ENCODE results near the gene ALDOA. TPM values are rescaled to one million over a fixed set of nuclear protein-coding genes. Genes with fewer than 3 reads are reported as not detected.
A peak's percentile ranks its signal among the peaks of the same experiment; 100 is the strongest.

Gene ALDOA
- total RNA-seq, 6 donors from 2014 or later, result 303 to 964 (median 731) TPM

DNA sequence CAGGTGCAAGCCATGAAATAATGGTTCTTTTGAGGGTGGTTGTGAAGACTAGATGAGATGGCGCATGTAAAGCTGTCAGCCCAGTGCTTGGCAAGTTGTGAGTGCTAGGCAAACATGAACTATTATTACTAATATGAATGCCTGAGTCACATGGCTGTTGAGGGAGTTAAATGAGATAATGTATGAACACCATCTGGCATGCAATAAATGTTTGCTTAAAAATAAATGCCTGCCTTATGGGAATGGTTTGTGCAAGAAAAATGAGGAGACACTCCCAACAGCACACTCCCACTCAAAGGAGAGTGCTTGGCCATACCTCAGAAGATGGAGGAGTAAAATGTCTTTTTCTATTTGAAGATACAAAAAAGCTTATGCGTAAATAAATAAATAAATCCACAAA, 53.9 kb downstream of the ALDOA start:
- Histone ChIP-seq H3K27me3 (no peaks in the 10 kb centered on the region), H3K27ac (peak overlapping the region in 1 of 4 donors; percentile 78), H3K4me3 (no peak overlapping the region), H3K36me3 (peaks cover 10 to 66% (median 39%) of the 10 kb centered on the region in 4 donors), H3K4me1 (peaks cover 27 to 46% (median 34%) of the 10 kb centered on the region in 4 donors), H3K9me3 (no peaks in the 10 kb centered on the region)
- TF ChIP-seq, protein P1, sequence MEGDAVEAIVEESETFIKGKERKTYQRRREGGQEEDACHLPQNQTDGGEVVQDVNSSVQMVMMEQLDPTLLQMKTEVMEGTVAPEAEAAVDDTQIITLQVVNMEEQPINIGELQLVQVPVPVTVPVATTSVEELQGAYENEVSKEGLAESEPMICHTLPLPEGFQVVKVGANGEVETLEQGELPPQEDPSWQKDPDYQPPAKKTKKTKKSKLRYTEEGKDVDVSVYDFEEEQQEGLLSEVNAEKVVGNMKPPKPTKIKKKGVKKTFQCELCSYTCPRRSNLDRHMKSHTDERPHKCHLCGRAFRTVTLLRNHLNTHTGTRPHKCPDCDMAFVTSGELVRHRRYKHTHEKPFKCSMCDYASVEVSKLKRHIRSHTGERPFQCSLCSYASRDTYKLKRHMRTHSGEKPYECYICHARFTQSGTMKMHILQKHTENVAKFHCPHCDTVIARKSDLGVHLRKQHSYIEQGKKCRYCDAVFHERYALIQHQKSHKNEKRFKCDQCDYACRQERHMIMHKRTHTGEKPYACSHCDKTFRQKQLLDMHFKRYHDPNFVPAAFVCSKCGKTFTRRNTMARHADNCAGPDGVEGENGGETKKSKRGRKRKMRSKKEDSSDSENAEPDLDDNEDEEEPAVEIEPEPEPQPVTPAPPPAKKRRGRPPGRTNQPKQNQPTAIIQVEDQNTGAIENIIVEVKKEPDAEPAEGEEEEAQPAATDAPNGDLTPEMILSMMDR (IDR thresholded peaks at IDR 0.05), result no peak
- no peak for TF ChIP-seq POLR2A (IDR thresholded peaks at IDR 0.05)
- no peak for TF ChIP-seq POLR2AphosphoS5 (IDR thresholded peaks at IDR 0.05)
- no peak for TF ChIP-seq EP300 (IDR thresholded peaks at IDR 0.05)
- no peak for ATAC-seq (ENCODE audit: low FRiP score in 2 of 2)
- 89 to 91% methylated on average over 2 of the region's 2 CpGs for WGBS, 2 donors
- DNase-seq, result no peak

Other genes starting within 250 kb of the ALDOA start
- 10 to 100 TPM; 22.6 to 49.5 (median 34.6) TPM for gene PAGR1, start 249.6 kb upstream of the ALDOA start, total RNA-seq
- 100 to 1,000 TPM; 260 to 411 (median 312) TPM for gene MVP, start 245.3 kb upstream of the ALDOA start, total RNA-seq
- 100 to 1,000 TPM in 1 of 6 donors, 10 to 100 TPM in 5; 60.3 to 119 (median 94.4) TPM for gene CDIPT, start 202.5 kb upstream of the ALDOA start, total RNA-seq
- 10 to 100 TPM in 3 of 6 donors, 1 to 10 TPM in 3; 4.2 to 13.5 (median 8.2) TPM for gene SEZ6L2, start 166.2 kb upstream of the ALDOA start, total RNA-seq
- 1 to 10 TPM in 4 of 6 donors, under 1 TPM in 1, not detected in 1; 0.78 to 4.2 (median 2.4) TPM for gene ASPHD1, start 165.3 kb upstream of the ALDOA start, total RNA-seq
- gene KCTD13, start 139.5 kb upstream of the ALDOA start, total RNA-seq, result 10 to 100 TPM; 15.5 to 71.2 (median 24.4) TPM
- 100 to 1,000 TPM in 5 of 6 donors, 10 to 100 TPM in 1; 95.4 to 187 (median 139) TPM for gene TMEM219, start 103.7 kb upstream of the ALDOA start, total RNA-seq
- 100 to 1,000 TPM in 2 of 6 donors, 10 to 100 TPM in 4; 70.2 to 195 (median 81.5) TPM for gene TAOK2, start 91.9 kb upstream of the ALDOA start, total RNA-seq
- gene HIRIP3, start 70.1 kb upstream of the ALDOA start, total RNA-seq, result 10 to 100 TPM; 11.5 to 28.2 (median 25.0) TPM
- gene INO80E, start 69.5 kb upstream of the ALDOA start, total RNA-seq, result 10 to 100 TPM; 29.5 to 82.8 (median 55.7) TPM
- gene DOC2A, start 54.7 kb upstream of the ALDOA start, total RNA-seq, result 10 to 100 TPM in 1 of 6 donors, 1 to 10 TPM in 5; 1.2 to 11.0 (median 6.5) TPM
- not detected for gene C16orf92, start 42.6 kb upstream of the ALDOA start, total RNA-seq
- under 1 TPM in 1 of 6 donors, not detected in 5; 0.14 TPM for gene TLCD3B, start 34.5 kb upstream of the ALDOA start, total RNA-seq
- gene PPP4C, start 10.2 kb downstream of the ALDOA start, total RNA-seq, result 10 to 100 TPM; 44.4 to 99.4 (median 80.0) TPM
- gene TBX6, start 26.2 kb downstream of the ALDOA start, total RNA-seq, result 1 to 10 TPM in 5 of 6 donors, under 1 TPM in 1; 0.69 to 9.4 (median 1.4) TPM
- gene YPEL3, start 30.5 kb downstream of the ALDOA start, total RNA-seq, result 100 to 1,000 TPM in 4 of 6 donors, 10 to 100 TPM in 2; 81.5 to 228 (median 116) TPM
- gene GDPD3, start 47.8 kb downstream of the ALDOA start, total RNA-seq, result 10 to 100 TPM in 2 of 6 donors, 1 to 10 TPM in 4; 1.1 to 17.8 (median 5.4) TPM
- gene MAPK3, start 57.5 kb downstream of the ALDOA start, total RNA-seq, result 100 to 1,000 TPM in 2 of 6 donors, 10 to 100 TPM in 4; 48.9 to 120 (median 76.0) TPM
- 100 to 1,000 TPM in 1 of 6 donors, 10 to 100 TPM in 5; 42.2 to 159 (median 80.3) TPM for gene CORO1A, start 117.8 kb downstream of the ALDOA start, total RNA-seq
- 100 to 1,000 TPM in 3 of 6 donors, 10 to 100 TPM in 3; 58.0 to 173 (median 100) TPM for gene BOLA2B, start 127.9 kb downstream of the ALDOA start, total RNA-seq
- 100 to 1,000 TPM in 1 of 6 donors, 10 to 100 TPM in 5; 38.6 to 127 (median 63.6) TPM for gene SLX1A, start 128.1 kb downstream of the ALDOA start, total RNA-seq
- 10 to 100 TPM in 5 of 6 donors, 1 to 10 TPM in 1; 9.6 to 69.1 (median 20.0) TPM for gene SULT1A3, start 133.5 kb downstream of the ALDOA start, total RNA-seq
- gene NPIPB13, start 182.7 kb downstream of the ALDOA start, total RNA-seq, result 10 to 100 TPM in 2 of 6 donors, 1 to 10 TPM in 4; 2.1 to 18.9 (median 4.9) TPM